MCF 10A (cell line): ENCODE data around the gene KNSTRN. TPM values are rescaled to one million over a fixed set of nuclear protein-coding genes. Genes with fewer than 3 reads are reported as not detected.

Experiments
- BruUV-seq: library from RNA; stranded (reverse); fragments of 400-500 nt; replicated peaks from 2 replicates; lab custom pipeline; 2021; lab: Mats Ljungman, UMichigan
- CTCF ChIA-PET: fragments of 300-600 bp; sonication (Branson Sonifier 250); formaldehyde crosslinking; extraction: SDS; loops from one replicate; lab custom pipeline; 2021; ENCODE audit warnings: antibody characterized with exemption, inconsistent platforms; lab: Yijun Ruan, JAX
- POLR2A ChIA-PET: fragments of 300-600, 350-650 bp; sonication (Branson Sonifier 250); formaldehyde crosslinking; extraction: SDS; loops from one replicate; lab custom pipeline; 2020; ENCODE audit warnings: antibody characterized with exemption, inconsistent platforms; lab: Yijun Ruan, JAX
- DNase-seq: peaks from one replicate; pipeline ENCODE4 v3.0.0-alpha.2; 2018; ENCODE audit not compliant: unreplicated experiment
- H3K27ac Mint-ChIP-seq: one replicate; pipeline ENCODE4 v1.8.0; 2022; ENCODE audit warnings: mild to moderate bottlenecking, low read depth, mixed read lengths; ENCODE audit not compliant: unreplicated experiment
- H3K27me3 Mint-ChIP-seq: one replicate; pipeline ENCODE4 v1.8.0; 2022; ENCODE audit warnings: mixed read lengths; ENCODE audit not compliant: insufficient read depth, unreplicated experiment
- H3K36me3 Mint-ChIP-seq: one replicate; pipeline ENCODE4 v1.8.0; 2022; ENCODE audit warnings: mild to moderate bottlenecking, moderate library complexity, mixed read lengths; ENCODE audit not compliant: insufficient read depth, unreplicated experiment
- H3K4me1 Mint-ChIP-seq: one replicate; pipeline ENCODE4 v1.8.0; 2022; ENCODE audit warnings: mixed read lengths; ENCODE audit not compliant: insufficient read depth, unreplicated experiment
- H3K4me3 Mint-ChIP-seq: one replicate; pipeline ENCODE4 v1.8.0; 2022; ENCODE audit warnings: mild to moderate bottlenecking, moderate library complexity, mixed read lengths; ENCODE audit not compliant: unreplicated experiment
- H3K9me3 Mint-ChIP-seq: one replicate; pipeline ENCODE4 v1.8.0; 2022; ENCODE audit warnings: mixed read lengths; ENCODE audit not compliant: unreplicated experiment
- CTCF ChIP-seq: fragments of 200-600 bp; IDR thresholded peaks from one replicate; pipeline ENCODE4 v1.8.0; 2022; ENCODE audit warnings: antibody characterized with exemption, mild to moderate bottlenecking; ENCODE audit not compliant: unreplicated experiment
- intact Hi-C: fragments of 100-400 bp; cut with micrococcal nuclease; formaldehyde crosslinking; loops from 2 replicates; pipeline ENCODE4 v1.14.1; 2022
- total RNA-seq: library from RNA; stranded (reverse); gene quantifications from 2 replicates; pipeline ENCODE4 v1.2.3, GENCODE V29; 2022

Gene KNSTRN
- total RNA-seq, 1 experiment from 2014 or later = 47.4 TPM

- POLR2A ChIA-PET = no interaction called here
- H3K27me3 Mint-ChIP-seq = no peaks in the 10 kb centered on the region
- peaks cover 7% of the 10 kb centered on the region for H3K36me3 Mint-ChIP-seq
- CTCF ChIA-PET = interaction anchor here (0.6 to 8.1 kb wide), 4 partner anchors 21 to 808 kb away, joined by 3 to 112 read pairs (median 10); partner anchors contain the start of gene CCDC9B
- no peak for TF ChIP-seq CTCF
- H3K4me1 Mint-ChIP-seq = peaks cover 6% of the 10 kb centered on the region
- H3K4me3 Mint-ChIP-seq = no peak overlapping the region
- intact Hi-C loops = no loop called here
- no peak for DNase-seq
- no TSS peak for BruUV-seq
- no peak overlapping the region for H3K27ac Mint-ChIP-seq
- H3K9me3 Mint-ChIP-seq = no peaks in the 10 kb centered on the region
Measured at GRCh38 chr15:40364251-40364650, 18.3 kb upstream of the KNSTRN start.

- Mint-ChIP-seq H3K36me3 (peaks cover 7% of the 10 kb centered on the region), H3K4me1 (peaks cover 6% of the 10 kb centered on the region), H3K4me3 (no peak overlapping the region), H3K27ac (no peak overlapping the region), H3K9me3 (no peaks in the 10 kb centered on the region), H3K27me3 (no peaks in the 10 kb centered on the region)
- intact Hi-C loops = no loop called here
- no TSS peak for BruUV-seq
- ChIA-PET CTCF (interaction anchor here (0.9 to 8.1 kb wide), 8 partner anchors 22 to 91 kb away, joined by 3 to 112 read pairs (median 4); partner anchors contain the start of gene CCDC9B), POLR2A (no interaction called here)
- no peak for DNase-seq
- no peak for TF ChIP-seq CTCF
Measured at GRCh38 chr15:40365016-40365415, 17.5 kb upstream of the KNSTRN start.

- TF ChIP-seq CTCF = no peak
- peaks cover 6% of the 10 kb centered on the region for H3K4me1 Mint-ChIP-seq
- H3K4me3 Mint-ChIP-seq = no peak overlapping the region
- H3K36me3 Mint-ChIP-seq = peaks cover 7% of the 10 kb centered on the region
- no peaks in the 10 kb centered on the region for H3K9me3 Mint-ChIP-seq
- BruUV-seq = no TSS peak
- H3K27ac Mint-ChIP-seq = no peak overlapping the region
- no peak for DNase-seq
- ChIA-PET CTCF (interaction anchor here (0.6 to 8.1 kb wide), 17 partner anchors 8 to 288 kb away, joined by 3 to 112 read pairs (median 6); partner anchors contain the start of genes CCDC9B and DISP2), POLR2A (interaction anchor here (0.6 to 1.6 kb wide), 5 partner anchors 22 to 39 kb away, joined by 3 to 6 read pairs (median 4); no protein-coding TSS in a partner anchor)
- H3K27me3 Mint-ChIP-seq = no peaks in the 10 kb centered on the region
- intact Hi-C loops = no loop called here
Measured at GRCh38 chr15:40365624-40366456, 16.7 kb upstream of the KNSTRN start.
